HEK293 (cell line): ENCODE data around the gene PEX16.

Experiments used
- CTCF ChIA-PET: fragments of 350-600 bp; formaldehyde crosslinking; extraction: SDS; loops from one replicate; lab custom pipeline; 2021; ENCODE audit warnings: antibody characterized with exemption; lab: Yijun Ruan, JAX
- POLR2A ChIA-PET: fragments of 300-600 bp; formaldehyde crosslinking; extraction: SDS; loops from one replicate; lab custom pipeline; 2020; ENCODE audit warnings: antibody characterized with exemption, inconsistent platforms; lab: Yijun Ruan, JAX
- H3K27ac ChIP-seq: fragments of 200-500 bp; sonication (Bioruptor generic); 2 replicates; pipeline ENCODE4 v1.5.1; 2014; ENCODE audit warnings: low read depth, low read length, control low read depth, inconsistent platforms; ENCODE audit errors: extremely low read depth
- H3K36me3 ChIP-seq, 2 experiments: fragments of 200-500 bp in 1 of 2; sonication (Bioruptor generic) in 1 of 2; 1 replicate in 1 of 2; 2 replicates in 1 of 2; pipeline ENCODE4 v1.5.1; 2014 to 2017; ENCODE audit warnings: inconsistent platforms in 2 of 2, low read length in 2 of 2; ENCODE audit not compliant: control insufficient read depth in 2 of 2, insufficient read depth in 1 of 2
- H3K4me1 ChIP-seq: fragments of 200-500 bp; sonication (Bioruptor generic); 2 replicates; pipeline ENCODE4 v1.5.1; 2014; ENCODE audit warnings: mild to moderate bottlenecking, low read length, inconsistent platforms; ENCODE audit not compliant: control insufficient read depth, insufficient read depth
- H3K4me3 ChIP-seq: 2 replicates; pipeline ENCODE4 v1.5.1; 2011; ENCODE audit warnings: low read depth, mild to moderate bottlenecking, control low read depth, low read length, moderate library complexity
- H3K9me3 ChIP-seq: fragments of 200-500 bp; sonication (Bioruptor generic); 2 replicates; pipeline ENCODE4 v1.5.1; 2014; ENCODE audit warnings: low read depth, low read length, inconsistent platforms; ENCODE audit not compliant: control insufficient read depth, insufficient read depth
- HOXA7 ChIP-seq: sonication (generic); formaldehyde crosslinking; IDR thresholded peaks from 2 replicates; pipeline ENCODE4 v1.8.1; 2022; ENCODE audit warnings: missing genetic modification reagents, borderline replicate concordance
- KLF16 ChIP-seq: fragments of 450-650 bp; formaldehyde crosslinking; IDR thresholded peaks from 2 replicates; pipeline ENCODE4 v1.5.1; 2017; ENCODE audit warnings: missing biosample characterization, missing genetic modification characterization
- TCF7L2 ChIP-seq: IDR thresholded peaks from 2 replicates; pipeline ENCODE4 v1.6.1; 2011; ENCODE audit warnings: low read depth, mild to moderate bottlenecking, inconsistent platforms, low read length, moderate library complexity, borderline replicate concordance
- ZBTB21 ChIP-seq: fragments of 450-650 bp; formaldehyde crosslinking; IDR thresholded peaks from 2 replicates; pipeline ENCODE4 v1.5.1; 2017; ENCODE audit warnings: missing biosample characterization, missing genetic modification characterization
- ZFP69B ChIP-seq: fragments of 450-650 bp; formaldehyde crosslinking; IDR thresholded peaks from 2 replicates; pipeline ENCODE4 v1.5.1; 2016; ENCODE audit warnings: missing biosample characterization, missing genetic modification characterization
- ZNF133 ChIP-seq: fragments of 450-650 bp; formaldehyde crosslinking; IDR thresholded peaks from 2 replicates; pipeline ENCODE4 v1.5.1; 2016; ENCODE audit warnings: missing biosample characterization, missing genetic modification characterization
- ZNF16 ChIP-seq: fragments of 450-650 bp; formaldehyde crosslinking; IDR thresholded peaks from 2 replicates; pipeline ENCODE4 v1.5.1; 2016; ENCODE audit warnings: low read depth, missing biosample characterization, missing genetic modification characterization
- ZNF248 ChIP-seq: fragments of 450-650 bp; formaldehyde crosslinking; IDR thresholded peaks from 2 replicates; pipeline ENCODE4 v1.5.1; 2017; ENCODE audit warnings: missing biosample characterization, missing genetic modification characterization
- ZNF266 ChIP-seq: fragments of 450-650 bp; formaldehyde crosslinking; IDR thresholded peaks from 2 replicates; pipeline ENCODE4 v1.5.1; 2016; ENCODE audit warnings: missing biosample characterization, missing genetic modification characterization, low read depth
- ZNF341 ChIP-seq: fragments of 450-650 bp; formaldehyde crosslinking; IDR thresholded peaks from 2 replicates; pipeline ENCODE4; 2016; ENCODE audit warnings: low read depth, missing biosample characterization, missing genetic modification characterization
- ZNF362 ChIP-seq: fragments of 450-650 bp; formaldehyde crosslinking; IDR thresholded peaks from 2 replicates; pipeline ENCODE4 v1.5.1; 2016; ENCODE audit warnings: missing biosample characterization, missing genetic modification characterization
- ZNF404 ChIP-seq: fragments of 450-650 bp; formaldehyde crosslinking; IDR thresholded peaks from 2 replicates; pipeline ENCODE4 v1.5.1; 2017; ENCODE audit warnings: missing biosample characterization, missing genetic modification characterization
- ZNF488 ChIP-seq: fragments of 450-650 bp; formaldehyde crosslinking; IDR thresholded peaks from 2 replicates; pipeline ENCODE4 v1.5.1; 2016; ENCODE audit warnings: missing biosample characterization, missing genetic modification characterization
- ZNF600 ChIP-seq: fragments of 450-650 bp; formaldehyde crosslinking; IDR thresholded peaks from 2 replicates; pipeline ENCODE4 v1.5.1; 2016; ENCODE audit warnings: missing biosample characterization, missing genetic modification characterization
- ZNF626 ChIP-seq: fragments of 450-650 bp; sonication (Bioruptor Pico); formaldehyde crosslinking; IDR thresholded peaks from 2 replicates; pipeline ENCODE4 v1.5.1; 2018; ENCODE audit warnings: missing biosample characterization, missing genetic modification characterization, inconsistent platforms
- ZNF670 ChIP-seq: fragments of 450-650 bp; formaldehyde crosslinking; IDR thresholded peaks from 2 replicates; pipeline ENCODE4 v1.5.1; 2016; ENCODE audit warnings: missing biosample characterization, missing genetic modification characterization, low read depth
- ZNF76 ChIP-seq: fragments of 450-650 bp; formaldehyde crosslinking; IDR thresholded peaks from 2 replicates; pipeline ENCODE4; 2016; ENCODE audit warnings: low read depth, missing biosample characterization, missing genetic modification characterization, borderline replicate concordance
- ZNF777 ChIP-seq: fragments of 450-650 bp; formaldehyde crosslinking; IDR thresholded peaks from 2 replicates; pipeline ENCODE4 v1.5.1; 2017; ENCODE audit warnings: missing biosample characterization, missing genetic modification characterization, borderline replicate concordance
- TF ChIP-seq, protein P1 (sequence below): fragments of 450-650 bp; formaldehyde crosslinking; IDR thresholded peaks from 2 replicates; pipeline ENCODE4 v1.5.1; 2016; ENCODE audit warnings: missing biosample characterization, missing genetic modification characterization
- TF ChIP-seq, protein P2 (sequence below): fragments of 450-650 bp; IDR thresholded peaks from 2 replicates; pipeline ENCODE4 v1.5.1; 2018; ENCODE audit warnings: missing biosample characterization, missing genetic modification characterization
- TF ChIP-seq, protein P3 (sequence below): fragments of 450-650 bp; formaldehyde crosslinking; IDR thresholded peaks from 2 replicates; pipeline ENCODE4 v1.5.1; 2016; ENCODE audit warnings: missing biosample characterization, missing genetic modification characterization

PEX16 gene

DNA sequence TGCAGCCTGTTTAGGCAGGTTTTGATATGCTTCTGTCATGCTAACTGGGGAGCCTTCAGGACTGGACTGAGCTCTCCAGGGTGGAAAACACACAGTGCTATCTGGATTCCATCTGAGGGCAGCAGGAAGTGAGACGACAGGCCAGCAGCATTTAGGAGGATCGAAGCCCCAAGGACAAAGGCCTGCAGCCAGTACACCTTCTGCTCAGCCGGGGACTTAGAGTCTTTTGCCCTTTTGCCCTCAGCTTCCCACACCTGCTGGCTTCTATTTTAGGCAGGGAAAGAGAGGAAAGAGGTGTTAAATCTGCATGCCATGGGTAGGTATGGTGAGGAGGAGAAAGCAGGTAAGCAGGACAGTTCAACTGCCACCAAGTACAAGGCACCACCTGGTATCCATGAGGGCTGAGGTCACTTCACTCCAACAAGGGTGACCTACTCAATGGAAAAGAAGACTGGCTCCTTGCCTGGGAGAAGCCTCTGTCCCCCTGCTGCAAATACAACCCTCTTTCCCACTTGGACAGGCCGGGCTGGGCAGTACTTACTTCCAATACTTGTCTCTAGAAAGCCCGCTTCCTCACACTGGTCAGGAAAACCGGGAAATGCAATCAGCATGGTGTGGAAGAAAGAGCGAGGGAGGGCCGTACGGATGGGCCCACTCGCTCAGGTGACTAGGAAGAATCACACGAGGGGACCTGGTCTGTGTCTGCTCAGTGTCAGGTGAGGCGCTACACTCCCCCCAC is 17.1 kb upstream of the PEX16 start (continued):
- TF ChIP-seq, protein P1, sequence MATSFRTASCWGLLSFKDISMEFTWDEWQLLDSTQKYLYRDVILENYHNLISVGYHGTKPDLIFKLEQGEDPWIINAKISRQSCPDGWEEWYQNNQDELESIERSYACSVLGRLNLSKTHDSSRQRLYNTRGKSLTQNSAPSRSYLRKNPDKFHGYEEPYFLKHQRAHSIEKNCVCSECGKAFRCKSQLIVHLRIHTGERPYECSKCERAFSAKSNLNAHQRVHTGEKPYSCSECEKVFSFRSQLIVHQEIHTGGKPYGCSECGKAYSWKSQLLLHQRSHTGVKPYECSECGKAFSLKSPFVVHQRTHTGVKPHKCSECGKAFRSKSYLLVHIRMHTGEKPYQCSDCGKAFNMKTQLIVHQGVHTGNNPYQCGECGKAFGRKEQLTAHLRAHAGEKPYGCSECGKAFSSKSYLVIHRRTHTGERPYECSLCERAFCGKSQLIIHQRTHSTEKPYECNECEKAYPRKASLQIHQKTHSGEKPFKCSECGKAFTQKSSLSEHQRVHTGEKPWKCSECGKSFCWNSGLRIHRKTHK (tag by site-specific recombination), result no peak

GRCh38 chr11:45933846-45934579 is 16.3 kb upstream of the PEX16 start:
- peaks cover 0 to 56% of the 10 kb centered on the region in 2 experiments; a peak in 1 of 3 replicates for H3K36me3 ChIP-seq
- H3K4me3 ChIP-seq, result no peak overlapping the region
- ChIA-PET CTCF (no interaction called here), POLR2A (no interaction called here)
- no peak overlapping the region for H3K27ac ChIP-seq
- TF ChIP-seq, protein P2, sequence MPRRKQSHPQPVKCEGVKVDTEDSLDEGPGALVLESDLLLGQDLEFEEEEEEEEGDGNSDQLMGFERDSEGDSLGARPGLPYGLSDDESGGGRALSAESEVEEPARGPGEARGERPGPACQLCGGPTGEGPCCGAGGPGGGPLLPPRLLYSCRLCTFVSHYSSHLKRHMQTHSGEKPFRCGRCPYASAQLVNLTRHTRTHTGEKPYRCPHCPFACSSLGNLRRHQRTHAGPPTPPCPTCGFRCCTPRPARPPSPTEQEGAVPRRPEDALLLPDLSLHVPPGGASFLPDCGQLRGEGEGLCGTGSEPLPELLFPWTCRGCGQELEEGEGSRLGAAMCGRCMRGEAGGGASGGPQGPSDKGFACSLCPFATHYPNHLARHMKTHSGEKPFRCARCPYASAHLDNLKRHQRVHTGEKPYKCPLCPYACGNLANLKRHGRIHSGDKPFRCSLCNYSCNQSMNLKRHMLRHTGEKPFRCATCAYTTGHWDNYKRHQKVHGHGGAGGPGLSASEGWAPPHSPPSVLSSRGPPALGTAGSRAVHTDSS, result no peak
- TF ChIP-seq ZNF248 (tag by site-specific recombination) (no peak), ZNF488 (tag by site-specific recombination) (no peak), ZFP69B (tag by site-specific recombination) (no peak), ZNF341 (tag by site-specific recombination) (no peak)
- no peaks in the 10 kb centered on the region for H3K9me3 ChIP-seq
- H3K4me1 ChIP-seq, result no peaks in the 10 kb centered on the region

DNA sequence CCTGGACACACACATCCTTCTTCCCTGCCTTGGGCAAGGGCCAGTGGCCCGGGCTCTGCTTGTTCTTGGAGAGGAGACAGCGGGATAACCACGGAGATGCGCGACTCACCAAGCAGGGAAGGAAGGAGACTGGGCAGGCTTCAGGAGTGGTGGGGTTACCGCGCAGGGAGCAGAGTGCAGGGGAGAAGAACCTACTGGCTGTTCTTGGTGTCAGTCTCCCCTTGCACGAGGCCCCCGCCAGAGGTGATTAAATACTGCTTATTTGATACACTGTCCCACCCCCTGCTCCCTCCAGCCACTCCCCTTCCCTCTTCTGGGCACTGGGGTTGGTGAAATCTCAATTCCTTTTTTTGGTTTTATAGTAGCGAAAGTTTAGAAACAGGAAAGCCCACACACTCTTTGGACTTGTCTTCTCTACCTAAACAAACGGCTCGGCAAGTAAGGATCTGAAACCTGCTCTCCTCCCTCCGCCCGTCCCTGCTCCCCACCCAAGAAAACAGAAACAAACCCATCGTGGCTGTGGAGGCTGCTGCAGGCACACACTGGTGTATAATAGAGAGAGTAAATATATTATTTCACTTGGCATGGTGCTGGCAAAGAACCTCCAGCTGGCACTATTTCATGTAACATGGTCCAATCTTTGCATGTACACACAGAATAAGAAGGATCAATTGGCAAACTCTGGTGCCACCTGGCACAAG is 15.6 kb upstream of the PEX16 start:
- CTCF ChIA-PET, result interaction anchor here (0.8 kb wide), 1 partner anchor 60 kb away, joined by 3 read pairs; no protein-coding TSS in a partner anchor
- no peaks in the 10 kb centered on the region for H3K4me1 ChIP-seq

More for the DNA sequence above, 15.6 kb upstream of the PEX16 start:
- Histone ChIP-seq H3K9me3 (no peaks in the 10 kb centered on the region), H3K36me3 (peaks cover 0 to 60% of the 10 kb centered on the region in 2 experiments; a peak in 1 of 3 replicates), H3K4me3 (no peak overlapping the region), H3K27ac (no peak overlapping the region)
- POLR2A ChIA-PET, result no interaction called here
- TF ChIP-seq KLF16 (no peak), ZNF600 (tag by site-specific recombination) (no peak), HOXA7 (CRISPR knock-in tag) (no peak), ZNF133 (no peak), ZNF670 (tag by site-specific recombination) (no peak), ZNF266 (no peak), ZNF76 (tag by site-specific recombination) (no peak), ZNF626 (no peak), ZNF777 (no peak), ZNF404 (tag by site-specific recombination) (no peak), ZNF16 (tag by site-specific recombination) (no peak), TCF7L2 (no peak), ZBTB21 (tag by site-specific recombination) (no peak), ZNF362 (no peak)
- TF ChIP-seq, protein P3, sequence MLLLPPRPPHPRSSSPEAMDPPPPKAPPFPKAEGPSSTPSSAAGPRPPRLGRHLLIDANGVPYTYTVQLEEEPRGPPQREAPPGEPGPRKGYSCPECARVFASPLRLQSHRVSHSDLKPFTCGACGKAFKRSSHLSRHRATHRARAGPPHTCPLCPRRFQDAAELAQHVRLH (tag by site-specific recombination), result no peak
